ENCODE data around the gene KLF15.

The KLF15 gene

DNA sequence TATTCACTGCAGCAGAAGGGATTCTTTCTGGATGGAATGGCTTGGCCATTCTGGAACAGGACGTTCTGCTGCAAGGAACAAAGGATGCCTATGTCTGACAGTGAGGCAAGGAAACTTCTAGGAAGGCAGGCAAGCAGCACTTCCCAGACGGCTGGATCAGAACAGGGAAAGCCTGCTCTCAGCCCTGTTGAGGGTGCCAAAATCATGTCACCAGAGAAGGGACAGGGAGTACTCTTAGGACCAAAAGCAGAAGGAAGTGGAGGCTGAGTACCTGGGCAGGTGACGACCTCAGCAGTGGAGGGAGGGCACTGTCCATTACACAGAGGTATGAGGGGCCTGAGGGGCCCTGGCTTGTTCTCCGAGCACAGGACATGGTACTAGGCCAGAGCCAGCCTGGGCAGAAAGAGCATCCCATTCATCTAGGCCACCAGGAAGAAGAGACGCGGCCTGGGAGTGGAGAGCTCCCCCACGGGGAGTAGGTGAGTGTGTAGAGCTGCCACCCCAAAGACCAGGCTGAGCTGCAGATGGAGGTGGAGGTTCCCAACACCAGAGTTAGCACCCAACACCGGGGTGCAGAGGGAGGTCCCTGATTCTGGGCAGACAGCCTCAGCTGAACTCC lies 9.6 kb downstream of the KLF15 start:
- DNase-seq (ENCODE audit: extremely low read depth, low read depth) = no peak
- no peak overlapping the region for H3K4me3 ChIP-seq (replicated peaks; ENCODE audit: low read depth, low read length)
- no peak for TF ChIP-seq CTCF (IDR thresholded peaks at IDR 0.05; ENCODE audit: low read depth, low read length, missing control alignments)

DNA sequence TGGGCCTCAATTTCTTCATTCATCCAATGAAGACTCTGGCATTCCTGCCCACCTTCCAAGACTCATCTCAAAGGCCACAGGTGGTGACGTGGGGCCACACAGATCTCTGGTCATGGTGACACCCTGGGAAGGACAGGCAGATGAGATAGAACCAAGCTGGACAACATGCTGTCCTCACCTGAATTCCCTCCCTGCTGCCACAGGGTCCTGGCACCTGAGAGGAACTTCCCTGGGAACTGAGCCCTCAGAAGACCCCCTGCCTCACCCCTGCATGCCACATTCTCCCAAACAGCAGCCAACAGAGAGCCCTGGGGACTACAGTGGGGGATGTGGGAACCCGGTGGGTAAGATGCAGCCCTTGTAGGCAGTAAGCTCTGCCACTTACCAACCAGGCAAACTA lies 10.7 kb downstream of the KLF15 start:
- DNase-seq (ENCODE audit: extremely low read depth, low read depth) = no peak
- TF ChIP-seq CTCF (IDR thresholded peaks at IDR 0.05; ENCODE audit: low read depth, low read length, missing control alignments) = no peak
- H3K4me3 ChIP-seq (replicated peaks; ENCODE audit: low read depth, low read length) = no peak overlapping the region

- no peak for TF ChIP-seq CTCF (IDR thresholded peaks at IDR 0.05; ENCODE audit: low read depth, low read length, missing control alignments)
- no peak overlapping the region for H3K4me3 ChIP-seq (replicated peaks; ENCODE audit: low read depth, low read length)
- no peak for DNase-seq (ENCODE audit: extremely low read depth, low read depth)
Measured at GRCh38 chr3:126345641-126346460, 11.4 kb downstream of the KLF15 start.

DNA sequence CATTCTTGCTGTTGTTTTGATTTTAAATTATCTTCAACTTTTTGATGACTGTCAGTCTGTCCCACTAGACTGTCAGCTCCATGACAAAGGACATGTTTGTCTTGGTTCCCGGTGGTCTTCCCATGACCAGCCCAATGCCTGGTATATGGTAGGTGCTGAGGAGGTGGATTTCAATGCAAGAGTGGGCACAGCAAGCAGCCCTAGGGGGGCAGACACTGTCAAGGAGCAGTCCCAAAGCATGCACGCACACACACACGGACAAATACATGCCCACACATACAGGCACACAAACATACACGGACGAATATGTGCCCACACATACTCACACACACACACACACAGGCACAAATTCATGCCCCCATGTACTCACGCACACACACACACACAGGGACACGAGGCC lies 12.0 kb downstream of the KLF15 start:
- no peak for TF ChIP-seq CTCF (IDR thresholded peaks at IDR 0.05; ENCODE audit: low read depth, low read length, missing control alignments)
- DNase-seq (ENCODE audit: extremely low read depth, low read depth) = no peak
- H3K4me3 ChIP-seq (replicated peaks; ENCODE audit: low read depth, low read length) = no peak overlapping the region

GRCh38 chr3:126344380-126345041 lies 12.7 kb downstream of the KLF15 start:
- H3K4me3 ChIP-seq (replicated peaks; ENCODE audit: low read depth, low read length) = no peak overlapping the region
- DNase-seq (ENCODE audit: extremely low read depth, low read depth) = no peak
- TF ChIP-seq CTCF (IDR thresholded peaks at IDR 0.05; ENCODE audit: low read depth, low read length, missing control alignments) = no peak

GRCh38 chr3:126343649-126344035 lies 13.6 kb downstream of the KLF15 start:
- no peak for DNase-seq (ENCODE audit: extremely low read depth, low read depth)
- no peak for TF ChIP-seq CTCF (IDR thresholded peaks at IDR 0.05; ENCODE audit: low read depth, low read length, missing control alignments)
- no peak overlapping the region for H3K4me3 ChIP-seq (replicated peaks; ENCODE audit: low read depth, low read length)
